ENCODE results near the gene RANBP17.

DNA sequence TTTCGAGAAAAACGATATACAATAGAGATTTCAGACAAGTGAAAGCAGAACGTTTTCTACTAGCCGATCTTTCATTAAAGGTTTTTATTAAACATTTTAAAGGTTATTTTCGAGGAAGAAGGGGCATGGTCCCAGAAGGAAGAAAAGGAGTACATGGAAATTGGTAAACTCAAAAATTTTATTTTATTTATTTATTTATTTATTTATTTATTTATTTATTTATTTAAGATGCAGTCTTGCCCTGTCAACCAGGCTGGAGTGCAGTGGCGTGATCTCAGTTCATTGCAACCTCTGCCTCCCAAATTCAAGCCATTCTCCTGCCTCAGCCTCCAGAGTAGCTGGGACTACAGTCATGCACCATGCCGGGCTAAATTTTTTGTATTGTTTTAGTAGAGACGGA lies 77.4 kb downstream of the RANBP17 start:
- TF ChIP-seq POLR2A (IDR thresholded peaks at IDR 0.05) (no peak), EP300 (IDR thresholded peaks at IDR 0.05) (no peak)
- TF ChIP-seq, protein P1, sequence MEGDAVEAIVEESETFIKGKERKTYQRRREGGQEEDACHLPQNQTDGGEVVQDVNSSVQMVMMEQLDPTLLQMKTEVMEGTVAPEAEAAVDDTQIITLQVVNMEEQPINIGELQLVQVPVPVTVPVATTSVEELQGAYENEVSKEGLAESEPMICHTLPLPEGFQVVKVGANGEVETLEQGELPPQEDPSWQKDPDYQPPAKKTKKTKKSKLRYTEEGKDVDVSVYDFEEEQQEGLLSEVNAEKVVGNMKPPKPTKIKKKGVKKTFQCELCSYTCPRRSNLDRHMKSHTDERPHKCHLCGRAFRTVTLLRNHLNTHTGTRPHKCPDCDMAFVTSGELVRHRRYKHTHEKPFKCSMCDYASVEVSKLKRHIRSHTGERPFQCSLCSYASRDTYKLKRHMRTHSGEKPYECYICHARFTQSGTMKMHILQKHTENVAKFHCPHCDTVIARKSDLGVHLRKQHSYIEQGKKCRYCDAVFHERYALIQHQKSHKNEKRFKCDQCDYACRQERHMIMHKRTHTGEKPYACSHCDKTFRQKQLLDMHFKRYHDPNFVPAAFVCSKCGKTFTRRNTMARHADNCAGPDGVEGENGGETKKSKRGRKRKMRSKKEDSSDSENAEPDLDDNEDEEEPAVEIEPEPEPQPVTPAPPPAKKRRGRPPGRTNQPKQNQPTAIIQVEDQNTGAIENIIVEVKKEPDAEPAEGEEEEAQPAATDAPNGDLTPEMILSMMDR (IDR thresholded peaks at IDR 0.05) = no peak
